Right atrium auricular region (tissue), 2 donors: ENCODE data around the gene KIRREL1. TPM values are rescaled to one million over a fixed set of nuclear protein-coding genes. Genes with fewer than 3 reads are reported as not detected.
A peak's percentile ranks its signal among the peaks of the same experiment; 100 is the strongest.

Experiments
- DNase-seq: peaks from one replicate; pipeline ENCODE4 v3.0.0-alpha.2; 2019; ENCODE audit warnings: low spot score
- H3K27ac ChIP-seq, 2 donors: fragments of 200-600 bp; sonication (generic); 1 replicate in 1 of 2; 2 replicates in 1 of 2; pipeline ENCODE4 v1.5.1; 2016 to 2019
- H3K27me3 ChIP-seq, 2 donors: fragments of 200-600 bp; sonication (generic); one replicate each; pipeline versions ENCODE4 v1.5.1 to v1.6.0; 2017 to 2019
- H3K36me3 ChIP-seq: fragments of 200-600 bp; sonication (generic); one replicate; pipeline ENCODE4 v1.5.1; 2016
- H3K4me1 ChIP-seq, 2 donors: fragments of 200-600 bp; sonication (generic); one replicate each; pipeline versions ENCODE4 v1.5.1 to v1.6.0; 2017 to 2019
- H3K4me3 ChIP-seq, 2 donors: fragments of 200-600 bp; sonication (generic); 1 replicate in 1 of 2; 2 replicates in 1 of 2; pipeline ENCODE4 v1.5.1; 2017 to 2019; ENCODE audit warnings: mild to moderate bottlenecking in 1 of 2, moderate library complexity in 1 of 2
- H3K9me3 ChIP-seq, 2 donors: fragments of 200-600 bp; sonication (generic); one replicate each; pipeline ENCODE4 v1.5.1; 2019
- total RNA-seq, 2 donors: library from RNA; depleted of rRNA; stranded (reverse); fragments of >200 nt; gene quantifications; one replicate each; pipeline ENCODE4 v1.1.0, GENCODE V29; 2016
- TF ChIP-seq, protein P1 (sequence below), 2 donors: fragments of 200-600 bp; sonication (generic); IDR thresholded peaks; one replicate each; pipeline ENCODE4 v1.5.1; 2019; ENCODE audit warnings: antibody characterized with exemption in 2 of 2

Gene KIRREL1
- total RNA-seq, 2 donors from 2014 or later: 12.3 to 21.9 TPM

DNA sequence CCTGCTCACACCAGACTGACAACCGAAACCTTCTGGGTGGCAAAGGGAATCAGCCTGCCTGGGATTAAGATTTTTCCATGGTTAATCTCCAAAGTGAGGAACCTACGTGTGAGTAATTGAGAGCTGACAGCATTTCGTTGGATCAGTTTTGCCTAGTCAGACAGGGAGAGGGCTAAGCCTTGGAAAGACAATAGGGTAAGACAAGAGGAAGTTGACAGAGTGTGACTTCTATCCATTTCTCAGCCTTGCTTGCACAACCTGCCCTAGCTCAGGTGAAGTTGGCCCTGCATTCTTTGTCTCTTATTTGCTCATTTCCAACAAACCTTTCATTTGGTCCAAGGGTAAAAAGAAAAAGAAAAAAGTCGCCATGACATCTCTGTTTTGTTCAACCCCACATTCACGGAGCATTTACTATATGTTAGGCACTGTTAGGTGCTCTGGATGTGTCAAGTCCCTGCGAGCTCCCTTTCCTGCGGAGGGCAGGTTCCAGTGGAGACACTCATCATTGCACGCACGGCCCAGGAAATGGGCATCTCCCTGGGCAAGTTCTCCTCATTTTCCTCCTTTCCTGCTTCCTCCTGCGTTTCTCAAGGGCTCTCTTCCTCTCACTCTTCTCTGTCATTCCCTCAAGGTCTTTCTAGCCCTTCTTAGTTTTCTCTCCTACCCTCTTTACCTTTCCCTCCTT is 23.3 kb downstream of the KIRREL1 start:
- no peak overlapping the region for H3K4me3 ChIP-seq
- no peaks in the 10 kb centered on the region for H3K27me3 ChIP-seq
- no peaks in the 10 kb centered on the region for H3K36me3 ChIP-seq
- peak overlapping the region; percentile 80 to 83 for H3K27ac ChIP-seq
- DNase-seq: no peak
- no peaks in the 10 kb centered on the region for H3K9me3 ChIP-seq
- TF ChIP-seq, protein P1, sequence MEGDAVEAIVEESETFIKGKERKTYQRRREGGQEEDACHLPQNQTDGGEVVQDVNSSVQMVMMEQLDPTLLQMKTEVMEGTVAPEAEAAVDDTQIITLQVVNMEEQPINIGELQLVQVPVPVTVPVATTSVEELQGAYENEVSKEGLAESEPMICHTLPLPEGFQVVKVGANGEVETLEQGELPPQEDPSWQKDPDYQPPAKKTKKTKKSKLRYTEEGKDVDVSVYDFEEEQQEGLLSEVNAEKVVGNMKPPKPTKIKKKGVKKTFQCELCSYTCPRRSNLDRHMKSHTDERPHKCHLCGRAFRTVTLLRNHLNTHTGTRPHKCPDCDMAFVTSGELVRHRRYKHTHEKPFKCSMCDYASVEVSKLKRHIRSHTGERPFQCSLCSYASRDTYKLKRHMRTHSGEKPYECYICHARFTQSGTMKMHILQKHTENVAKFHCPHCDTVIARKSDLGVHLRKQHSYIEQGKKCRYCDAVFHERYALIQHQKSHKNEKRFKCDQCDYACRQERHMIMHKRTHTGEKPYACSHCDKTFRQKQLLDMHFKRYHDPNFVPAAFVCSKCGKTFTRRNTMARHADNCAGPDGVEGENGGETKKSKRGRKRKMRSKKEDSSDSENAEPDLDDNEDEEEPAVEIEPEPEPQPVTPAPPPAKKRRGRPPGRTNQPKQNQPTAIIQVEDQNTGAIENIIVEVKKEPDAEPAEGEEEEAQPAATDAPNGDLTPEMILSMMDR (IDR thresholded peaks at IDR 0.05): no peak
- H3K4me1 ChIP-seq: peaks cover 0 to 65% of the 10 kb centered on the region in 2 donors

DNA sequence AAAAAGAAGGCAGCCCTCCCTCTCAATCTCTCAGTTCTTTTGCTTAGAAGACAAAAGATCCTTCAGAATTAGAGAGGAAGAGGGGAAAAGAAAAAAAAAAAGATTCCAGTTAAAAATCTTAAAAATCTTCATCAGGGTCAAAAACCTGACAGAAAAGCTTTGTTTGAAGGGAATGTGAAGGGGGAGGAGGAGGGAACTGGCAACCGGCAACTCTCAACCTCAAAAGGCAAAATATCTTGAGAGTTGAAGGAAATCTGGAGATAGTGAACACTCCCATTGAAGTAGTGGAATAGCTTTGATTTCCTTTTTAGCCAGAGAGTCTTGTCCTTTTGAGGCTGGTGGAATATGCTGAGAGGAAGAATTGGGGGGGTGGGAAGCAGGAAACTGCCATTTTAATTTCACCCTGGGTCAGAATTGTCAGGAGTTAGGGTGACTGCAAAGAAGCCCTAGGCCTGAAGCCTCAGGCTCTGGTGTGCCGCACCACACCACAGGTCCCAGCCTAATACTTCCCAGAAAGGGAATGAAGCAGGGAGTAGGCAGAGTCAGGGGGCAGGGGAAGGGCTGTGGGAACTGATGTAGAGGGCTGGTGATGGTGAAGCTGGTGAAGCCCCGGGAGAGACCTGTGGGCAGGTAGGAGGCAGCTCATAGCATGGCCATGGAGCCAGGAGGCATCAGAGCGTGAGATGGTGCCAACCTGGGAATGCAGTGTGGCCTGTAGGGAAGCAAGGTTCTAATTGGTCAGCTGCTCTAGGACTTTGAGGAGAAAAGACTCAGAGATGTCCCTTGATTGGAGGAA is 24.6 kb downstream of the KIRREL1 start:
- no peak overlapping the region for H3K4me3 ChIP-seq
- no peaks in the 10 kb centered on the region for H3K9me3 ChIP-seq
- TF ChIP-seq, protein P1 (IDR thresholded peaks at IDR 0.05): no peak
- no peaks in the 10 kb centered on the region for H3K36me3 ChIP-seq
- H3K4me1 ChIP-seq: peaks cover 0 to 65% of the 10 kb centered on the region in 2 donors
- peak overlapping the region; percentile 80 to 83 for H3K27ac ChIP-seq
- no peak for DNase-seq
- no peaks in the 10 kb centered on the region for H3K27me3 ChIP-seq

DNA sequence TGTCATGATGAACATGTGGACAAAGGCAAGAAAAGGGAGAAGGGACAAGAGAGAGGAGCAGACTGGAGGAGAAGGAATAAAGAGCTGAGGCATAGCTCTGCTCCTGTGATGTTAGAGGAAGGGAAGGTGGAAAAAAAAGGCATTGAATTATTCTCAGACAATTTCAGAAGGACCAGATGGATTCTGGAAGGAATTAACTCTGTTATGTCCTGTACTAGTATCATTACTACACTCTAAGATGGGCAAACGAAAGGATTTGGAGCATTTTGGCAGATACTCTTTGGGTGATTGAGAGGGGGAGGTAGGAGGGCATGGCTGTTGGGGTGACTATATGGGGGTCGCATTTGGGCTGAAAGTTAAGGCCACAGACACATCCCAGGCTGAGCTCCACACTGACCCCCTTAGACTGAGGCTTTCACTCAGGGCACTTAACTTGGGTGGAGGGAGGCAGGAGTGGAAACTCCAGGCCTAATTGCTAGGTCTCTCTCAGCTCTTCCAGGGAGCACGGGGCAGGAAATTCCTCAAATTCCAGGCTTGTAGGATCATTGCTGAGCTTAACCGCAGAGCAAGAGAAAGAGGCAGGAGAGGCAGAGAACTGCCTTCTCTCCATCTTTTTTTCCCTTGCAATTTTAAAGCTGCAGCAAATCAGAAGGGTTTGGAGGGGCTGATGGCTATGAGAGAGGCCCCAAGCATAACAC is 25.9 kb downstream of the KIRREL1 start:
- DNase-seq: peak; percentile 80
- Histone ChIP-seq H3K4me3 (no peak overlapping the region), H3K4me1 (peaks cover 0 to 73% of the 10 kb centered on the region in 2 donors), H3K36me3 (no peaks in the 10 kb centered on the region), H3K27me3 (no peaks in the 10 kb centered on the region), H3K27ac (peak overlapping the region; percentile 80 to 83), H3K9me3 (no peaks in the 10 kb centered on the region)
- TF ChIP-seq, protein P1 (IDR thresholded peaks at IDR 0.05): no peak

DNA sequence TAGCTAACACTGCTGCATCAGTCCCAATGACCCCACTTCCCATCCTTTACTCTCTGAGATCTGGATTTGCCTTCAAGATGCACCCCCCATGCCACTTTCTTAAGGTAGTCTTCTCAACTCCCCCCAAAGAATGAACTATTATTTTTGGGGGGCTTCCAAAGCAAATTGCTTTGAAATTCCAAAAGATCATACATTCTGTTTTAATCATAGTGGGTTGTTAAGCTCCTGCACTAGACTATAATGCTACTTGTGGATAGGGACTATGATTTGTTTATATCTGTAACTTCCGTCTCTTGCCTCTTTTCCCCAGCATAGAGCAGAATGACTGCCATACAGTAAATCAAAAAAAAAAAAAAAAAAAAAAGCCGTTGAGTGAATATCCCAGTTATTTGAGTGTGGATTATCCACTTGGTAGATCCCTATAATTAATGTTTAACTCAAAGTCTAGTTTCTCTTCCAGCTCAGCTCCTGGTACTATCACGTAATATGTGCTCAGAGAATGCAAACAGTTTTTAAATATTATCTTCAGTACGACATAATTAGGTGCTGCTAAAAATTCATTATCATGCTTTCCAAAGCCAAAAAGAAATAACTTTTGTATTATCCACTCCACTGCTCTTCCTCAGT is 26.9 kb downstream of the KIRREL1 start:
- Histone ChIP-seq H3K4me3 (no peak overlapping the region), H3K27ac (peak overlapping the region; percentile 80 to 83), H3K27me3 (no peaks in the 10 kb centered on the region), H3K36me3 (no peaks in the 10 kb centered on the region), H3K9me3 (no peaks in the 10 kb centered on the region), H3K4me1 (peaks cover 0 to 83% of the 10 kb centered on the region in 2 donors)
- DNase-seq: no peak
- TF ChIP-seq, protein P1 (IDR thresholded peaks at IDR 0.05): no peak

DNA sequence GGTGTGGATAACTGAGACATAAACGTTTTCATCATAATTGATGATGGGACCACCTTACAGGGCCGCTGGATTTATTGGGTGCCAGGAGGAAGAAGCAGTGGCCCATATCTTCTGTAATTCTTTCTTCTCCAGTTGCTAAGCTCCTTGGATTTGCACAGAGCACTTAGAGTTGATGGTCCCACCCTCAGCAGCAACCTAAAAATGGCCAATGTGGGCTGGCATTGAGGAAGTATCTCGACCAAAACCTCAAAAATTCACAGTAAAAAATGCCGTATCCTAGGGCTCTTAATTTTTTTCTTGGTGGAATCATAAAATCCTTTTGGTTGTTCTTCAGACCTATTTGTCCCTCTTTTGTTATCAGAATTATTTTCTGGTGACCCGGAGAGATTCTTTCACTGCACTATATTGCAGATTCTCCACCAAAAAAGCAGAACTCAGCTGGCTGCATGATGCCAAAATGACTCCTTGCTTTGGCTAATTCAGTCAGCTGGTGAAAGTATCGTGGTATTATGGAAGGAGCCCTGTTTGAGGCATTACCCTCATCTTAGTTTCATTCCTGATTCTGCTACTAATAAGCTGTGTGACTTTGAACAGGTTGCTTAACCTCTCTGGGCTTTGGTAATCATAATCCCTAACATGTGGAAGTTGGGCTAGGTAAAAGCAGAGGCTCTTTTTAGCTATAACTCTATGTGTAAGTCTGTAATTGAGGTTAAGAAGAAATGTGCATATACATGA is 27.6 kb downstream of the KIRREL1 start:
- no peaks in the 10 kb centered on the region for H3K9me3 ChIP-seq
- no peak for DNase-seq
- peaks cover 0 to 90% of the 10 kb centered on the region in 2 donors for H3K4me1 ChIP-seq
- H3K27ac ChIP-seq: peak overlapping the region; percentile 80 to 83
- no peaks in the 10 kb centered on the region for H3K36me3 ChIP-seq
- no peaks in the 10 kb centered on the region for H3K27me3 ChIP-seq
- TF ChIP-seq, protein P1 (IDR thresholded peaks at IDR 0.05): no peak
- H3K4me3 ChIP-seq: no peak overlapping the region
